Measurements from ENCODE around the gene TMEM121. TPM values are rescaled to one million over a fixed set of nuclear protein-coding genes. Genes with fewer than 3 reads are reported as not detected.

Gene TMEM121
- total and polyA plus RNA-seq, 10 of the 15 experiments (the other 5 are each of a cell fraction or from before 2014, with no cell fraction given), result 0.04 to 4.9 (median 1.2) TPM; not detected in 2

DNA sequence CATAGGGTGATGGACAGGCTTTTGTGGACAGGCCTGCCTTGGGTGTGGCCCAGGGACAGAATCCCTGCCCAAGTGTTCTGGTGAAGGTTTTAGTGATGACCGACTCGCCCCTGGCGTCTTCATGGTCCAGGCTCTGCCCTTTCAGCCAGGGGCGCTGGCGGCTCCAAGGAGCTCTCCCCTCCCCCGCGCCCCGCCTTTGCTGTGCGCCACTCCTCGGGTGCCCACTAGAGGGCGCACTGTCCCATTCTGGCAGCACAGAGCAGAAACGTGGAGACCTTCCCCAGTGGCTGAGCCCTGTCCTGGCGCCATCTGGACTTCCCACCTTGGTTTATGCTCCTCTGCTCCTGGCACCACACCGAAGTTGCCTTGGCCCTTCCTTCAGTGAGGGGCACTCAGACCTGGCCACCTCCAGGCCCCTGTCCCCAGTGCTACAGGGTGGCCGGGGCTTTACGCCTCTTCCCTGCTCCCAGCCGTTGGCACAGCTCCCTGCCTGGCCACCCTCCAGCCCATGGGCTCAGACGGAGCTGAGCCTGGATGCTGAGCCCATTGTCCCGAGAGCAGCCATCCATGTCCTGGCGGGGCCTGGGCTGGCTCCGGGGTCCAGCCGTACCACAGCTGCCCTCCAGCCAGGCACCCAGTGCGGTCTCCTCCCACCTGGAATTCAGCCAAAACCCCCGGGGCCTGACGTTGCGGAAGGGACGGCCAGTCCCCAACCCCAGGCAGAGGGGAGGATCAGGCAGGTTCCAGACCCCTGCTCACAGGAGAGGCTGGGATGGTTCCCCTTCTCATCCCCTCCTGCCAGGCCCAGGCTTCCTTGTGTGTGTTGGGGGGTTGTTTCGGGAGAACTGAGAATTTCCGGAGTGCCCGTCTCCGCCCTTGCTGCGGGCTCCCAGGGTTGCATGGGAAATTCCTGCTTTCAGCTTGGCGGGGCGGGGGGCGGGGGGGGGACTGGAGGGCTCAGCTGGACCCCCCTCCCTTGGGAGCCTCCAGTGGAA lies 45.3 kb upstream of the TMEM121 start (continued):
- TF ChIP-seq ATF2 (IDR thresholded peaks at IDR 0.05; ENCODE audit: low read length) (no peak), SUZ12 (IDR thresholded peaks at IDR 0.05; ENCODE audit: unreplicated experiment) (no peak), MTA3 (IDR thresholded peaks at IDR 0.05; ENCODE audit: borderline replicate concordance, low read length) (no peak), ZNF622 (IDR thresholded peaks at IDR 0.05) (no peak), RCOR1 (conservative IDR thresholded peaks at IDR 0.05; ENCODE audit: low read depth, low read length) (no peak), TCF3 (IDR thresholded peaks at IDR 0.05; ENCODE audit: borderline replicate concordance, insufficient read depth, low read depth, low read length) (no peak), USF1 (IDR thresholded peaks at IDR 0.05; ENCODE audit: borderline replicate concordance, extremely low read length, insufficient read depth, low read depth, low read length) (no peak), CEBPZ (IDR thresholded peaks at IDR 0.05; ENCODE audit: low read depth, low read length) (no peak), NFYB (IDR thresholded peaks at IDR 0.05; ENCODE audit: insufficient read depth, low read depth, low read length) (no peak), POLR2AphosphoS2 (IDR thresholded peaks at IDR 0.05; ENCODE audit: low read depth, low read length) (no peak)

Data from GM12878 (cell line).